Mesenchymal stem cell (in vitro differentiated cells and primary cell): ENCODE data around the gene SEPTIN5.

Experiments
- DNase-seq: peaks from one replicate; pipeline ENCODE4 v3.0.0-alpha.2; 2013
- H2AFZ ChIP-seq: one replicate; pipeline ENCODE4 v1.6.1; 2013; ENCODE audit warnings: low read depth, mild to moderate bottlenecking, control low read depth, inconsistent platforms, low read length, moderate library complexity
- H2AK5ac ChIP-seq: 2 replicates; pipeline ENCODE4 v1.6.1; 2013; ENCODE audit warnings: low read length, moderate library complexity, mild to moderate bottlenecking, inconsistent platforms; ENCODE audit not compliant: severe bottlenecking
- H2BK120ac ChIP-seq: one replicate; pipeline ENCODE4 v1.6.1; 2013; ENCODE audit warnings: low read depth, mild to moderate bottlenecking, inconsistent platforms, low read length, moderate library complexity
- H2BK12ac ChIP-seq, 2 experiments: one replicate each; pipeline ENCODE4 v1.6.1; 2013; ENCODE audit warnings: inconsistent platforms in 2 of 2, low read length in 2 of 2, mild to moderate bottlenecking in 2 of 2, moderate library complexity in 2 of 2, control low read depth in 1 of 2
- H2BK15ac ChIP-seq: one replicate; pipeline ENCODE4 v1.6.1; 2013; ENCODE audit warnings: mild to moderate bottlenecking, low read depth, inconsistent platforms; ENCODE audit not compliant: poor library complexity, severe bottlenecking
- H2BK5ac ChIP-seq: 2 replicates; pipeline ENCODE4 v1.6.1; 2013; ENCODE audit warnings: low read depth, mild to moderate bottlenecking, low read length, control low read depth, inconsistent platforms; ENCODE audit not compliant: poor library complexity, severe bottlenecking
- H3K14ac ChIP-seq, 2 experiments: one replicate each; pipeline ENCODE4 v1.6.1; 2013; ENCODE audit warnings: inconsistent platforms in 2 of 2, low read length in 2 of 2, control low read depth in 1 of 2, mild to moderate bottlenecking in 1 of 2, moderate library complexity in 1 of 2
- H3K18ac ChIP-seq, 2 experiments: one replicate each; pipeline ENCODE4 v1.6.1; 2013; ENCODE audit warnings: inconsistent platforms in 2 of 2, low read length in 2 of 2, control low read depth in 1 of 2, low read depth in 1 of 2, mild to moderate bottlenecking in 1 of 2
- H3K23ac ChIP-seq, 2 experiments: one replicate each; pipeline ENCODE4 v1.6.1; 2013; ENCODE audit warnings: inconsistent platforms in 2 of 2, low read length in 2 of 2, mild to moderate bottlenecking in 2 of 2, moderate library complexity in 2 of 2, control low read depth in 1 of 2
- H3K27ac ChIP-seq: 2 replicates; pipeline ENCODE4 v1.5.1; 2013; ENCODE audit warnings: mild to moderate bottlenecking, moderate library complexity, low read length, control low read depth, inconsistent platforms; ENCODE audit not compliant: poor library complexity, severe bottlenecking
- H3K27me3 ChIP-seq, 2 experiments: 2 replicates each; pipeline versions ENCODE4 v1.6.1 to v1.7.0; 2013; ENCODE audit warnings: low read length in 2 of 2, mild to moderate bottlenecking in 2 of 2, moderate library complexity in 2 of 2, control low read depth in 1 of 2, inconsistent platforms in 1 of 2; ENCODE audit not compliant: control insufficient read depth in 1 of 2, insufficient read depth in 1 of 2
- H3K36me3 ChIP-seq, 2 experiments: 2 replicates each; pipeline versions ENCODE4 v1.6.1 to v1.7.0; 2013; ENCODE audit warnings: low read length in 2 of 2, control low read depth in 1 of 2, inconsistent platforms in 1 of 2, low read depth in 1 of 2, mild to moderate bottlenecking in 1 of 2; ENCODE audit not compliant: insufficient read depth in 2 of 2, control insufficient read depth in 1 of 2
- H3K4ac ChIP-seq, 2 experiments: one replicate each; pipeline ENCODE4 v1.6.1; 2013; ENCODE audit warnings: inconsistent platforms in 2 of 2, low read length in 2 of 2, mild to moderate bottlenecking in 2 of 2, moderate library complexity in 2 of 2, control low read depth in 1 of 2, low read depth in 1 of 2
- H3K4me1 ChIP-seq: 2 replicates; pipeline ENCODE4 v1.6.1; 2013; ENCODE audit warnings: low read depth, low read length, control low read depth; ENCODE audit not compliant: control insufficient read depth, insufficient read depth
- H3K4me2 ChIP-seq: 2 replicates; pipeline ENCODE4 v1.6.1; 2013; ENCODE audit warnings: low read length, mild to moderate bottlenecking, inconsistent platforms; ENCODE audit not compliant: poor library complexity, severe bottlenecking
- H3K4me3 ChIP-seq, 2 experiments: 2 replicates each; pipeline versions ENCODE4 v1.5.1 to v1.7.0; 2013; ENCODE audit warnings: low read length in 2 of 2, mild to moderate bottlenecking in 2 of 2, control low read depth in 1 of 2, low read depth in 1 of 2; ENCODE audit not compliant: insufficient read depth in 1 of 2
- H3K79me1 ChIP-seq: replicated peaks from 2 replicates; pipeline ENCODE4 v1.6.1; 2013; ENCODE audit warnings: mild to moderate bottlenecking, control low read depth, low read length, inconsistent platforms; ENCODE audit not compliant: poor library complexity, severe bottlenecking
- H3K9ac ChIP-seq: 2 replicates; pipeline ENCODE4 v1.7.0; 2013; ENCODE audit warnings: mild to moderate bottlenecking, low read length, moderate library complexity
- H3K9me3 ChIP-seq: 2 replicates; pipeline ENCODE4 v1.7.0; 2013; ENCODE audit warnings: mild to moderate bottlenecking, low read length; ENCODE audit not compliant: control insufficient read depth
- H4K8ac ChIP-seq: one replicate; pipeline ENCODE4 v1.6.1; 2013; ENCODE audit warnings: inconsistent platforms, mild to moderate bottlenecking, low read length, moderate library complexity
- H4K91ac ChIP-seq: one replicate; pipeline ENCODE4 v1.6.1; 2013; ENCODE audit warnings: mild to moderate bottlenecking, low read length, inconsistent platforms
- WGBS: methylation state at CpG from one replicate; pipeline ENCODE4 v1.1.7; 2013; ENCODE audit warnings: mixed read lengths; 5-methylcytosine and 5-hydroxymethylcytosine counted together

Gene SEPTIN5

DNA sequence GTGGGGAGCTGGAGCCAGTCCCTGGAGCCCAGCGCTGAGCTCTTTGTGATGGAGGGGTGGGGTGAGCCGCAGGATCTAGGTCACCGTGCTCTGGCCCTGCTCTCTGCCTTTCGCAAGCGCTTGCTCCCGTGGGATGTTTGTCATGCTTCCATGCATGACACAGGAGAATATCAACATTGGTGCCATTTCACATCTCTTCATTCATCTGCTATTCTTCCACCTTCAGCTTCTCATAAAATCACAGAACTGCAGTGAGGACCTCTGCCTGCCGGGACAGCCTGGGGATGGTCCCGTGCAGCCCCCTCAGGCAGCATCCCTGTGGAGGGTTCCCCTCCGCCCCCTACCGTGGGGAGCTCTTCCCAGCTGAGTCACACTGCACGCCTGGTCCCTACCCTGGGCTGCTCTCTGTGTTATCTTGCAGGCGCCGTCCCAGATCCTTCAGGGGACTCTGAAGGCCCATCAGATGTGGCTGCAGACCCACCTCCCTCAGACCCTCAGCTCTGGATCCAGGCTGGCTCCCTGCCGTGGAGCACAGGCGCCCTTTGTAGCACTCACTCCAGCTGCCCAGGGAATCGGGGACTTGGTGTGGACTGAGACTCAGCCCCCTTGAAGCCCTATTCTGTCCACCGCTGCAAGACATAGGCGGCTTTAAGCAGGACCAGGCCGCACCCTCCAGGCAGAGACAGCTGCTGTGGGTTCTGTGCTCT, 5.1 kb upstream of the SEPTIN5 start:
- 68% methylated on average over 19 of the region's 19 CpGs for WGBS
- Histone ChIP-seq H3K4ac (no peak overlapping the region), H3K9me3 (no peaks in the 10 kb centered on the region), H4K8ac (no peak overlapping the region), H3K23ac (no peak overlapping the region), H3K4me2 (no peak overlapping the region), H2AK5ac (no peak overlapping the region), H4K91ac (no peak overlapping the region), H2BK120ac (no peak overlapping the region), H3K4me3 (no peak overlapping the region), H2BK15ac (no peak overlapping the region), H3K14ac (no peak overlapping the region), H2BK12ac (no peak overlapping the region), H3K9ac (no peak overlapping the region), H3K79me1 (no peaks in the 10 kb centered on the region), H3K36me3 (no peaks in the 10 kb centered on the region), H3K18ac (no peak overlapping the region), H2AFZ (no peak overlapping the region), H3K27me3 (peaks cover 48 to 50% of the 10 kb centered on the region in 2 experiments), H2BK5ac (no peak overlapping the region), H3K4me1 (peaks cover 9% of the 10 kb centered on the region), H3K27ac (no peak overlapping the region)
- no peak for DNase-seq

DNA sequence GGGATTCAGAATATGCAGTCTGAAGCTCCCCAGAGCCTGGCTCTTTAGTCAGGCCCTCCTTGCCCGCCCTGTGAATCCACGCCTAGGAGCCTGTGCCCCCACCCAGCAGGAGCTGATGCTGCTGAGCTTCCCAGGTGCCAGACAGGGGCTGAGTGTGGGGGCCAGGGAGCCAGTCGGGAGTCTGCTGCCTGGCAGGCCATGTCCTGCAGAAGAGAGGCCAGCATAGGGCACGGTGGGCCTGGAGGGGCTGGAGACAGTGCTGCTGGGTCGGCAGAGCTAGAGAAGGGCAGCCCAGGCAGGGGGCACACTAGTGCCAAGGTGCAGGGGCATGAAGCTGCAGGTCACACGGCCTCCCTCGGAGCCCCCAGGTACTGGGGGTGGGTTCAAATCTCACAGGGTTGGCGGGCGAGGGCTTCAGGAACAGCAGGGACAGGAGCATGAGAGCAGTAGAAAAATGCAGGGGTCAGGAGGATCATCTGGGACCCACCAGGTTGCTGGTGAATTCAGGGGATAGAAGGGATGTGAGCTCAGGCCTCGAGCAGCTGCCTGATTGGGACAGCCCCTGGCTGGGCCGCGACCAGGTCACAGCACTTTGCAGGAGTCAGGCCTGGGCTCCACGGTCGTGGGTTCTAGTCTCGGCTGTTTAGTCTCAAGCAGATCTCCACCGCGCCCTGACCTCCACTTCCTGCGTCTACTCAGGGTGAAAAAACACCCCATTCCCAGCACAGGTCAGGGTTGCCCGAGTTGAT, 4.1 kb upstream of the SEPTIN5 start:
- Histone ChIP-seq H3K9me3 (no peaks in the 10 kb centered on the region), H4K91ac (no peak overlapping the region), H3K27ac (no peak overlapping the region), H3K4me1 (peaks cover 16% of the 10 kb centered on the region), H2BK5ac (no peak overlapping the region), H3K23ac (no peak overlapping the region), H2AFZ (no peak overlapping the region), H2BK12ac (no peak overlapping the region), H4K8ac (no peak overlapping the region), H3K9ac (no peak overlapping the region), H3K79me1 (no peaks in the 10 kb centered on the region), H3K27me3 (peaks cover 43 to 51% of the 10 kb centered on the region in 2 experiments), H3K14ac (no peak overlapping the region), H3K18ac (no peak overlapping the region), H3K4ac (no peak overlapping the region), H2BK15ac (no peak overlapping the region), H2AK5ac (no peak overlapping the region), H3K36me3 (no peaks in the 10 kb centered on the region), H3K4me3 (no peak overlapping the region), H2BK120ac (no peak overlapping the region), H3K4me2 (no peak overlapping the region)
- DNase-seq: no peak
- WGBS: 80% methylated on average over 19 of the region's 19 CpGs

DNA sequence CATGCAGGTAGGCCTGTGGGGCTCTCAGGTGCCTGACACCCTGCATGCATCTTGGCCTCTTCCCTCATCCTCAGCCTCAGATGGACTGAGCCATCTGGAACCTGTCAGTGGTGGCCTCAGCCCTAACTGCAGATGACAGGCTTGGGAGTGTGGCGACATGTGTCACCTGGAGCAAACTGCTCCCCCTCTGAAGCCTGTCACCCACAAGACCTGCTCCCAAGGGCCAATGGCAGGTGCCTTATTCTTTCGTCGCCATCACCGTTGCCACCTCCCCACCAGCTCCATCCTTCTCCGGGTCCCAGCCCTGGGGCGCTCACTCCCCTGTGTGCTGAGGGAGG, 3.6 kb upstream of the SEPTIN5 start:
- no peak overlapping the region for H3K23ac ChIP-seq
- 93% methylated on average over 5 of the region's 6 CpGs for WGBS
- no peak overlapping the region for H3K18ac ChIP-seq
- no peak overlapping the region for H2BK12ac ChIP-seq
- no peak overlapping the region for H2AK5ac ChIP-seq
- no peaks in the 10 kb centered on the region for H3K79me1 ChIP-seq
- H3K9ac ChIP-seq: no peak overlapping the region
- no peaks in the 10 kb centered on the region for H3K9me3 ChIP-seq
- H3K27ac ChIP-seq: no peak overlapping the region
- no peak overlapping the region for H2BK15ac ChIP-seq
- H4K8ac ChIP-seq: no peak overlapping the region
- H2BK5ac ChIP-seq: no peak overlapping the region
- H3K4me1 ChIP-seq: peaks cover 17% of the 10 kb centered on the region
- H3K27me3 ChIP-seq: peaks cover 40 to 46% of the 10 kb centered on the region in 2 experiments
- H3K4ac ChIP-seq: no peak overlapping the region
- H2BK120ac ChIP-seq: no peak overlapping the region
- H3K4me2 ChIP-seq: no peak overlapping the region
- H3K4me3 ChIP-seq: no peak overlapping the region
- H3K14ac ChIP-seq: no peak overlapping the region
- no peak overlapping the region for H2AFZ ChIP-seq
- no peak for DNase-seq
- no peak overlapping the region for H4K91ac ChIP-seq
- no peaks in the 10 kb centered on the region for H3K36me3 ChIP-seq

DNA sequence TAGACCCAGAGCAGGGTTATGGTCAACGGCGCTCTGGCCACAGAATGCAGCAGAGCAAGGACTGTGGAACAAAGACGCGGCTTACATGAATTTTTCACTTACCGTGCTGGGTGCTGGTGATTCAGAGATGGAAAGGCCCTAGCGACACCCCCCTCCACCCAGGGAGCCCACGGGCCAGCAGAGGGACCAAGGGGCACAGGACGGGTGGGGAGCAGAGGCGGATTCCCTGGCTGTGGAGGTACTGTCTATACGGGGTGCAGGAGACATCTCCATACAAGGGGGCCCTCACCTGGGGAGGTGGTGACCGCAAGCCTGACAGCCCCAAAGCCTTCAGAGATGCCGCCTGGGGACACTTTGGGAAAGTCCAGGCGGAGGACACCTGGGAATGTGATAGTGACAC, 1.1 kb upstream of the SEPTIN5 start:
- Histone ChIP-seq H3K27me3 (peaks cover 44 to 49% of the 10 kb centered on the region in 2 experiments), H3K36me3 (no peaks in the 10 kb centered on the region), H2AK5ac (no peak overlapping the region), H3K9me3 (no peaks in the 10 kb centered on the region), H2BK5ac (no peak overlapping the region), H3K14ac (no peak overlapping the region), H3K79me1 (peaks cover 4% of the 10 kb centered on the region), H3K18ac (no peak overlapping the region), H3K4me3 (no peak overlapping the region), H2BK15ac (no peak overlapping the region), H3K4ac (no peak overlapping the region), H3K23ac (no peak overlapping the region), H4K8ac (no peak overlapping the region), H2BK12ac (no peak overlapping the region), H2BK120ac (no peak overlapping the region), H2AFZ (no peak overlapping the region), H3K4me1 (peaks cover 24% of the 10 kb centered on the region), H3K9ac (no peak overlapping the region), H3K27ac (no peak overlapping the region), H3K4me2 (no peak overlapping the region), H4K91ac (no peak overlapping the region)
- 89% methylated on average over 13 of the region's 13 CpGs for WGBS
- no peak for DNase-seq
